ENCODE data around the gene L3HYPDH.
A peak's percentile ranks its signal among the peaks of the same experiment; 100 is the strongest.

L3HYPDH gene

DNA sequence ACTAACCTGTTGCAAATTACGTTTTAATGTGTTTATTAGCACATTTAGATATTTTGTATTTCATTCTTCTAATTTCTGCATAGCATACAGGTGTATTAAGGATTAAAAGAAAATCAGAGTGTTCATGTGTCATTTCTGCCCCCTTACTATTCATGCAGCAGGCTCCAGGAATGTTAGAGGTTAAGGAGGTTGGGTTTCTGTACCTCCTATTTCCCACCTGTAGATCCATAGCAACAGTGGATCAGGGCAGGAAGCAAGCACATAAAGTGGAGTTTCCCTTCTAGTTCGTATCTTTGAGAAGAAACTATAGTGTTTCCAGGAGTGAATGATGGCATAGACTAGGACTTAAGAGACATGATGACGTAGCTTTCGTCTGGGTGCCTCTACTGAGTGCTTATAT, 19.0 kb upstream of the L3HYPDH start:
- Histone ChIP-seq H2BK120ac (ENCODE audit: low read depth, low read length) (no peak overlapping the region), H3K4me2 (ENCODE audit: low read length) (no peak overlapping the region), H4K8ac (ENCODE audit: low read depth, low read length) (no peak overlapping the region), H3K4ac (ENCODE audit: low read depth, low read length) (no peak overlapping the region), H3K4me3 (ENCODE audit: low read length) (no peak overlapping the region), H2BK5ac (ENCODE audit: low read length) (no peak overlapping the region), H3K56ac (ENCODE audit: low read length) (no peak overlapping the region), H3K36me3 (ENCODE audit: control insufficient read depth, insufficient read depth, low read length) (no peaks in the 10 kb centered on the region), H3K18ac (ENCODE audit: low read length) (no peak overlapping the region), H2BK15ac (replicated peaks; ENCODE audit: low read depth) (no peak overlapping the region), H2AK5ac (ENCODE audit: low read length) (no peak overlapping the region), H3K79me1 (ENCODE audit: low read length) (no peaks in the 10 kb centered on the region), H3K4me1 (ENCODE audit: control insufficient read depth, low read depth, low read length) (no peaks in the 10 kb centered on the region), H4K5ac (ENCODE audit: low read length) (no peak overlapping the region), H3K27ac (ENCODE audit: low read depth, low read length) (no peak overlapping the region), H3K9ac (ENCODE audit: low read length) (no peak overlapping the region), H3K79me2 (ENCODE audit: control insufficient read depth, insufficient read depth, low read length) (no peaks in the 10 kb centered on the region), H3K27me3 (ENCODE audit: insufficient read depth, low read length, poor library complexity) (no peaks in the 10 kb centered on the region), H3K23ac (ENCODE audit: low read length) (no peak overlapping the region)
- no peak for DNase-seq
- WGBS (ENCODE audit: extremely low coverage, insufficient coverage, low lambda C conversion rate), result no CpG with 5 or more reads among the region's 4 CpGs

DNA sequence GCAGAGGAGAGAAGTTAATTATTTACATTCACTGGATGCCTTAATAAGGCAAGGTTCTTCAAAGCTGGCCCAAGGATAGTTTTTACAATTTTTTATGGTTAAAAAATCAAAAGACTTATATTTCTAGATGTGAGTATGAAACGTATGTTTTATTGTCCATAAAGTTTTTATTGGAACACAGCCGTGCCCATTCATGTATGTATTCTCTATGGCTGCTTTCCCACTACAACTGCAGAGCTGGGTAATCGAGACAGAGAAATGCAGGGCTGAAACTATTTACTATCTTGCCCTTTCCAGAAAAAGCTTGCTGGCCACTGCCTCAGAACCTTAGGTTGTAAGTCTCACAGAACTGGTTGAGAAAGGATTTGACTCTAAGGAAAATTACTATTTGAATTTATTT, 16.5 kb upstream of the L3HYPDH start:
- Histone ChIP-seq H3K4ac (ENCODE audit: low read depth, low read length) (no peak overlapping the region), H3K79me1 (ENCODE audit: low read length) (no peaks in the 10 kb centered on the region), H3K4me2 (ENCODE audit: low read length) (no peak overlapping the region), H3K27ac (ENCODE audit: low read depth, low read length) (no peak overlapping the region), H2BK15ac (replicated peaks; ENCODE audit: low read depth) (no peak overlapping the region), H2AK5ac (ENCODE audit: low read length) (no peak overlapping the region), H3K27me3 (ENCODE audit: insufficient read depth, low read length, poor library complexity) (no peaks in the 10 kb centered on the region), H4K5ac (ENCODE audit: low read length) (no peak overlapping the region), H2BK5ac (ENCODE audit: low read length) (no peak overlapping the region), H3K9ac (ENCODE audit: low read length) (no peak overlapping the region), H3K4me1 (ENCODE audit: control insufficient read depth, low read depth, low read length) (no peaks in the 10 kb centered on the region), H2BK120ac (ENCODE audit: low read depth, low read length) (no peak overlapping the region), H3K36me3 (ENCODE audit: control insufficient read depth, insufficient read depth, low read length) (no peaks in the 10 kb centered on the region), H3K56ac (ENCODE audit: low read length) (no peak overlapping the region), H3K79me2 (ENCODE audit: control insufficient read depth, insufficient read depth, low read length) (no peaks in the 10 kb centered on the region), H3K4me3 (ENCODE audit: low read length) (no peak overlapping the region), H4K8ac (ENCODE audit: low read depth, low read length) (no peak overlapping the region), H3K23ac (ENCODE audit: low read length) (no peak overlapping the region), H3K18ac (ENCODE audit: low read length) (no peak overlapping the region)
- DNase-seq, result no peak
- no CpG with 5 or more reads among the region's 3 CpGs for WGBS (ENCODE audit: extremely low coverage, insufficient coverage, low lambda C conversion rate)

DNA sequence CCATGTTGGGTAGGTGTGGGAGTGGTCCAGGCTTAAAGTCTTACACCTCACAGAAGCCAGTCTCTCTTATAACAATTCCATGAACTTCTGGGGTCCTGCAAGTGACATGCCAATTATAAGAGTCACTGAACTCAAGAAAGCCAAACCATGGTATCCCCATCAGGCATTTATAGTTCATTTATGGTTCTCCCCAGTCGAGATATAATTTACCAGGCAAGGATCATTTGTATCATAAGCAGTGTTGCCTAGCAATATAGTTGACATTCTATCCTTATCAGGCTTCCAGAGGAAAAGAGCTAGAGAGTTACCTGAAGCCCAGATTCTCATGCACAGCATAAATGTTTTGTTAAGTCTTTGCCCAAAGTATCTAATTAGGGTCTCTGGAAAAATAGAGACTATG, 8.2 kb upstream of the L3HYPDH start:
- H3K23ac ChIP-seq (ENCODE audit: low read length), result no peak overlapping the region
- no peak overlapping the region for H3K27ac ChIP-seq (ENCODE audit: low read depth, low read length)
- no peak overlapping the region for H2BK120ac ChIP-seq (ENCODE audit: low read depth, low read length)
- no peaks in the 10 kb centered on the region for H3K79me2 ChIP-seq (ENCODE audit: control insufficient read depth, insufficient read depth, low read length)
- H3K4me3 ChIP-seq (ENCODE audit: low read length), result no peak overlapping the region
- peaks cover 5% of the 10 kb centered on the region for H3K36me3 ChIP-seq (ENCODE audit: control insufficient read depth, insufficient read depth, low read length)
- WGBS (ENCODE audit: extremely low coverage, insufficient coverage, low lambda C conversion rate), result no CpG with 5 or more reads among the region's 1 CpG
- H4K5ac ChIP-seq (ENCODE audit: low read length), result no peak overlapping the region
- DNase-seq, result no peak
- no peak overlapping the region for H2BK15ac ChIP-seq (replicated peaks; ENCODE audit: low read depth)
- no peak overlapping the region for H3K18ac ChIP-seq (ENCODE audit: low read length)
- H2BK5ac ChIP-seq (ENCODE audit: low read length), result no peak overlapping the region
- no peak overlapping the region for H3K56ac ChIP-seq (ENCODE audit: low read length)
- no peak overlapping the region for H2AK5ac ChIP-seq (ENCODE audit: low read length)
- peaks cover 3% of the 10 kb centered on the region for H3K79me1 ChIP-seq (ENCODE audit: low read length)
- H3K4me2 ChIP-seq (ENCODE audit: low read length), result no peak overlapping the region
- no peak overlapping the region for H3K9ac ChIP-seq (ENCODE audit: low read length)
- H3K27me3 ChIP-seq (ENCODE audit: insufficient read depth, low read length, poor library complexity), result no peaks in the 10 kb centered on the region
- H4K8ac ChIP-seq (ENCODE audit: low read depth, low read length), result no peak overlapping the region
- H3K4ac ChIP-seq (ENCODE audit: low read depth, low read length), result no peak overlapping the region
- H3K4me1 ChIP-seq (ENCODE audit: control insufficient read depth, low read depth, low read length), result no peaks in the 10 kb centered on the region

DNA sequence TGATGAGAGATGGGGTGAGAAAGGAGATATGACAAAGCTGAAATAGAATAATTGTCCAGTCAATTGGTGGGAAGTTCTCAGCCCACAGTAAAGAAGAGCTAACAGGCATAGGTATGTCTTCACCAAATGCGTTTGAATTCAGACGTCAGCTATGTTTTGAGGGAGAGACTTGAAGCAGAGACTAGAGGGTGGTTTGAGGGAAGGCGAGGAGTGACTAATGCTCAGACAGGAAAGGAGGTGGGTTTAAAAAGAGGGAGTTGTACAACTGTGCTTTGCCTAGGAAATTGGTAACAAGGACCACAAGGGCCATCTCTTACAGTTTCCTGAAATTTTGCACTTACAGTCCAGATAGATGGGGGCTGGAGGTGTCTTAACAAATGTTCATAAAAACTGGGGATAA, 6.5 kb upstream of the L3HYPDH start:
- Histone ChIP-seq H3K79me1 (ENCODE audit: low read length) (peaks cover 3% of the 10 kb centered on the region), H2BK120ac (ENCODE audit: low read depth, low read length) (no peak overlapping the region), H3K23ac (ENCODE audit: low read length) (no peak overlapping the region), H4K8ac (ENCODE audit: low read depth, low read length) (no peak overlapping the region), H2BK5ac (ENCODE audit: low read length) (no peak overlapping the region), H3K4me1 (ENCODE audit: control insufficient read depth, low read depth, low read length) (no peaks in the 10 kb centered on the region), H3K56ac (ENCODE audit: low read length) (no peak overlapping the region), H3K27me3 (ENCODE audit: insufficient read depth, low read length, poor library complexity) (no peaks in the 10 kb centered on the region), H3K4me3 (ENCODE audit: low read length) (no peak overlapping the region), H2AK5ac (ENCODE audit: low read length) (no peak overlapping the region), H3K79me2 (ENCODE audit: control insufficient read depth, insufficient read depth, low read length) (peaks cover 1% of the 10 kb centered on the region), H3K4me2 (ENCODE audit: low read length) (no peak overlapping the region), H3K27ac (ENCODE audit: low read depth, low read length) (no peak overlapping the region), H3K4ac (ENCODE audit: low read depth, low read length) (no peak overlapping the region), H4K5ac (ENCODE audit: low read length) (no peak overlapping the region), H2BK15ac (replicated peaks; ENCODE audit: low read depth) (no peak overlapping the region), H3K18ac (ENCODE audit: low read length) (no peak overlapping the region), H3K36me3 (ENCODE audit: control insufficient read depth, insufficient read depth, low read length) (peaks cover 5% of the 10 kb centered on the region), H3K9ac (ENCODE audit: low read length) (no peak overlapping the region)
- no peak for DNase-seq
- no CpG with 5 or more reads among the region's 3 CpGs for WGBS (ENCODE audit: extremely low coverage, insufficient coverage, low lambda C conversion rate)

DNA sequence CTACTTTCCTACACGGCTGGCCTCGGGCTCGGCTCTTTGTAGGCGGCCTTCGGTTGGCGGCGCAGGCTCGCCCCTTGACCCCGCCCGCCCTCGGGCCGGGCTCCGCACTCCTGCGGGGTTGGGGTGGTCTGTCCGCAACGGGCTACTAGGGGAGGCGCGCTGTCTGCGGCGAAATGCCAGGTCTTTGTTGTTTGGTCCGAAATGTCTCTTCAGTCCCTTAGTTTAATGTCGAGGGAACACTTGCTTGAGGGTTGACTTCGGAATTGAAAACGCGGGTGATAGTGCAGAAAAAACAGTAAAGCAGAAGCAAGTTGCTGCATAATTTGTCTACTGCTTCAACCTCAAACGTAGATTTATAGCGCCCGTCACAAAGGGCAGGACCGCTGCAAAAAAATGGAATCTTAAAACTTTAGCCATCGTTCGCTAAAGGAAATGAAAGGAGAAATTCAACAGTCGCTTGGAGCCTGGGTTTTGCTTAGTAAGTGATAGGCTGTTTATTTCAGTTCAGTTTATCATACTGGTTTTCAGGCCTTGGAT, 499 bp upstream of the L3HYPDH start:
- no peak for DNase-seq
- Histone ChIP-seq H3K18ac (ENCODE audit: low read length) (peak overlapping the region; percentile 94), H3K79me2 (ENCODE audit: control insufficient read depth, insufficient read depth, low read length) (peaks cover 25% of the 10 kb centered on the region), H3K79me1 (ENCODE audit: low read length) (peaks cover 11% of the 10 kb centered on the region), H3K56ac (ENCODE audit: low read length) (peak overlapping the region; percentile 91), H3K4ac (ENCODE audit: low read depth, low read length) (peak overlapping the region; percentile 70), H2BK120ac (ENCODE audit: low read depth, low read length) (no peak overlapping the region), H3K36me3 (ENCODE audit: control insufficient read depth, insufficient read depth, low read length) (peaks cover 3% of the 10 kb centered on the region), H3K4me3 (ENCODE audit: low read length) (peak overlapping the region; percentile 98), H3K4me1 (ENCODE audit: control insufficient read depth, low read depth, low read length) (peaks cover 7% of the 10 kb centered on the region), H3K23ac (ENCODE audit: low read length) (no peak overlapping the region), H3K27ac (ENCODE audit: low read depth, low read length) (peak overlapping the region; percentile 97), H4K5ac (ENCODE audit: low read length) (peak overlapping the region; percentile 86), H3K9ac (ENCODE audit: low read length) (peak overlapping the region; percentile 95), H3K27me3 (ENCODE audit: insufficient read depth, low read length, poor library complexity) (no peaks in the 10 kb centered on the region), H2BK5ac (ENCODE audit: low read length) (peak overlapping the region; percentile 44), H2AK5ac (ENCODE audit: low read length) (no peak overlapping the region), H2BK15ac (replicated peaks; ENCODE audit: low read depth) (no peak overlapping the region), H3K4me2 (ENCODE audit: low read length) (peak overlapping the region; percentile 66), H4K8ac (ENCODE audit: low read depth, low read length) (no peak overlapping the region)
- WGBS (ENCODE audit: extremely low coverage, insufficient coverage, low lambda C conversion rate), result no CpG with 5 or more reads among the region's 32 CpGs

DNA sequence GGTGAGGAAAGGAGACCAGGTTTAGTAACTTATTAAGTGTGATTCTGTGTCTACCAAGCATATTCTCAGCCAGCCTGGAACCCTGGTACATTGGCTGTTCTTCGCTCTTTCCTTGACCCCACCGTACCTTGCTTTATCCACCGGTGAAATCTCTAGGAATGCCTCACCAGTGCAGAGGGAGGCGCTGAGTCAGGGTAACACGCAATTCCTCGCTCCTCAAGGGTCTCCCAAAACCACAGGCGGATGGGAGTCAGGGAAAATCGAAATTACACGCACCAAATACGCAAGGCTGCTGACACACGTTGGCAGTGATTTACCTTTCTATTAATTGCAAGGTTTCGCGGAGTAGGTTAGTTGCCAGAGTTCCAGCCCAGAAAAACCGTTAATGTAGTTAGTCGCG, 845 bp downstream of the L3HYPDH start:
- H2AK5ac ChIP-seq (ENCODE audit: low read length), result peak overlapping the region; percentile 19
- no peak overlapping the region for H2BK15ac ChIP-seq (replicated peaks; ENCODE audit: low read depth)
- no peaks in the 10 kb centered on the region for H3K27me3 ChIP-seq (ENCODE audit: insufficient read depth, low read length, poor library complexity)
- H3K4ac ChIP-seq (ENCODE audit: low read depth, low read length), result peak overlapping the region; percentile 44
- H3K79me1 ChIP-seq (ENCODE audit: low read length), result peaks cover 13% of the 10 kb centered on the region
- H3K27ac ChIP-seq (ENCODE audit: low read depth, low read length), result no peak overlapping the region
- H3K79me2 ChIP-seq (ENCODE audit: control insufficient read depth, insufficient read depth, low read length), result peaks cover 25% of the 10 kb centered on the region
- no peak overlapping the region for H4K5ac ChIP-seq (ENCODE audit: low read length)
- peak overlapping the region; percentile 79 for H2BK5ac ChIP-seq (ENCODE audit: low read length)
- DNase-seq, result peak; percentile 66
- peaks cover 7% of the 10 kb centered on the region for H3K4me1 ChIP-seq (ENCODE audit: control insufficient read depth, low read depth, low read length)
- H3K23ac ChIP-seq (ENCODE audit: low read length), result peak overlapping the region; percentile 91
- H3K4me2 ChIP-seq (ENCODE audit: low read length), result peak overlapping the region; percentile 89
- H3K9ac ChIP-seq (ENCODE audit: low read length), result peak overlapping the region; percentile 85
- no peak overlapping the region for H2BK120ac ChIP-seq (ENCODE audit: low read depth, low read length)
- peak overlapping the region; percentile 71 for H3K4me3 ChIP-seq (ENCODE audit: low read length)
- H4K8ac ChIP-seq (ENCODE audit: low read depth, low read length), result no peak overlapping the region
- H3K36me3 ChIP-seq (ENCODE audit: control insufficient read depth, insufficient read depth, low read length), result no peaks in the 10 kb centered on the region
- WGBS (ENCODE audit: extremely low coverage, insufficient coverage, low lambda C conversion rate), result no CpG with 5 or more reads among the region's 16 CpGs
- peak overlapping the region; percentile 100 for H3K56ac ChIP-seq (ENCODE audit: low read length)
- H3K18ac ChIP-seq (ENCODE audit: low read length), result peak overlapping the region; percentile 24
